H1 (cell line): ENCODE results near the gene SFR1. TPM values are rescaled to one million over a fixed set of nuclear protein-coding genes. Genes with fewer than 3 reads are reported as not detected.

Experiments
- BACH1 ChIP-seq: IDR thresholded peaks from 2 replicates; pipeline ENCODE4 v1.6.1; 2012; ENCODE audit warnings: low read length, improper control_type of control experiment
- CBX5 ChIP-seq: fragments of 300-800, 300-1000 bp; sonication (generic); IDR thresholded peaks from 2 replicates; pipeline ENCODE4 v1.7.1; 2016; ENCODE audit warnings: antibody characterized with exemption, low read length, low read depth
- EZH2 ChIP-seq: fragments of 200-600 bp; sonication (generic); IDR thresholded peaks from 2 replicates; pipeline ENCODE4 v1.7.1; 2012; ENCODE audit warnings: low read depth, mild to moderate bottlenecking, moderate library complexity, low read length, inconsistent platforms; ENCODE audit not compliant: severe bottlenecking
- GTF2F1 ChIP-seq: IDR thresholded peaks from 2 replicates; pipeline ENCODE4 v1.6.1; 2012; ENCODE audit warnings: low read depth, low read length, improper control_type of control experiment, borderline replicate concordance
- KDM1A ChIP-seq: fragments of 200-600, 300-600 bp; sonication (generic); IDR thresholded peaks from 2 replicates; pipeline ENCODE4 v1.7.1; 2016; ENCODE audit warnings: mild to moderate bottlenecking, low read length, borderline replicate concordance
- RBBP5 ChIP-seq: IDR thresholded peaks from 2 replicates; pipeline ENCODE4 v1.7.1; 2012; ENCODE audit warnings: low read depth, mild to moderate bottlenecking, inconsistent platforms, low read length, moderate library complexity, borderline replicate concordance
- RFX5 ChIP-seq: IDR thresholded peaks from 2 replicates; pipeline ENCODE4 v1.6.1; 2011; ENCODE audit warnings: low read depth, low read length, improper control_type of control experiment, borderline replicate concordance
- SAP30 ChIP-seq: fragments of 300-600 bp; sonication (generic); IDR thresholded peaks from 2 replicates; pipeline ENCODE4 v1.7.1; 2012; ENCODE audit warnings: low read length, moderate library complexity, mild to moderate bottlenecking, inconsistent platforms; ENCODE audit not compliant: insufficient read depth, insufficient replicate concordance
- SIRT6 ChIP-seq: IDR thresholded peaks from one replicate; pipeline ENCODE4 v1.7.1; 2012; ENCODE audit warnings: low read length, inconsistent platforms
- SP2 ChIP-seq: IDR thresholded peaks from 2 replicates; pipeline ENCODE4 v1.6.1; 2012; ENCODE audit warnings: mild to moderate bottlenecking, low read length, inconsistent platforms
- TAF1 ChIP-seq: IDR thresholded peaks from 2 replicates; pipeline ENCODE4 v1.6.1; 2011; ENCODE audit warnings: mild to moderate bottlenecking, low read depth, low read length
- polyA plus RNA-seq, 7 experiments: library from polyadenylated mRNA; depleted of rRNA in 3 of 7; stranded (reverse) in 5 of 7; unstranded in 2 of 7; fragments of >200 nt in 5 of 7; fragments of 200-250 nt in 2 of 7; gene quantifications; 1 replicate in 5 of 7; 2 replicates in 1 of 7; 4 replicates in 1 of 7; pipeline versions ENCODE4 v1.2.1 to v1.2.3, GENCODE V29; 2011 to 2013; ENCODE audit warnings: missing spikeins in 2 of 7, mixed read lengths in 2 of 7
- total RNA-seq: library from RNA; stranded (reverse); fragmentation: NEBNext Ultra II Directional; extraction: Animal tissue kit (Norgen Biotek cat#: 25700); gene quantifications from 2 replicates; pipeline ENCODE4 v1.2.1, GENCODE V29; 2021
- TF ChIP-seq, protein P1 (sequence below): fragments of 300-600 bp; sonication (generic); IDR thresholded peaks from 2 replicates; pipeline ENCODE4 v1.7.1; 2012; ENCODE audit warnings: low read length, moderate library complexity, mild to moderate bottlenecking, inconsistent platforms; ENCODE audit not compliant: insufficient replicate concordance

The SFR1 gene
- total and polyA plus RNA-seq, 2 of the 8 experiments (the other 6 are each of a cell fraction or from before 2014, with no cell fraction given): 3.4 to 7.7 TPM

DNA sequence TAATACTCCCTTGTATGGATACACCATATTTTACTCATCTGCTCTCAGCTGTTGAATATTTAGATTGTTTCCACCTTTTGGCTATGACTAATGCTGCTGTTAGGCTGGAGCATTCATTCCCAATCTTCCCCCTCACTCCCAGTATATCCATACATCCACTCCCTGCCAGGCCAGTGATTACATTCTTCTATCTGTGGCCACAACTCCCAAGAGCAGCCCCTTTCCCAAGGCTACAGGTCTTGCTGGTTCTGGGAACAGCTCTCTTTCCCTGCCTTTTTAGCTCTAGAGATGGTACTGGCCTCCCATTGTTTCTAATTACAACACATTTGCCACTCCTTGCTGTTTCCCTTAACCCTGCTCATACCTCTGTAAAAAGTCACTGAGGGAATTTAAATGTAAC lies 28.2 kb downstream of the SFR1 start (continued):
- TF ChIP-seq, protein P1, sequence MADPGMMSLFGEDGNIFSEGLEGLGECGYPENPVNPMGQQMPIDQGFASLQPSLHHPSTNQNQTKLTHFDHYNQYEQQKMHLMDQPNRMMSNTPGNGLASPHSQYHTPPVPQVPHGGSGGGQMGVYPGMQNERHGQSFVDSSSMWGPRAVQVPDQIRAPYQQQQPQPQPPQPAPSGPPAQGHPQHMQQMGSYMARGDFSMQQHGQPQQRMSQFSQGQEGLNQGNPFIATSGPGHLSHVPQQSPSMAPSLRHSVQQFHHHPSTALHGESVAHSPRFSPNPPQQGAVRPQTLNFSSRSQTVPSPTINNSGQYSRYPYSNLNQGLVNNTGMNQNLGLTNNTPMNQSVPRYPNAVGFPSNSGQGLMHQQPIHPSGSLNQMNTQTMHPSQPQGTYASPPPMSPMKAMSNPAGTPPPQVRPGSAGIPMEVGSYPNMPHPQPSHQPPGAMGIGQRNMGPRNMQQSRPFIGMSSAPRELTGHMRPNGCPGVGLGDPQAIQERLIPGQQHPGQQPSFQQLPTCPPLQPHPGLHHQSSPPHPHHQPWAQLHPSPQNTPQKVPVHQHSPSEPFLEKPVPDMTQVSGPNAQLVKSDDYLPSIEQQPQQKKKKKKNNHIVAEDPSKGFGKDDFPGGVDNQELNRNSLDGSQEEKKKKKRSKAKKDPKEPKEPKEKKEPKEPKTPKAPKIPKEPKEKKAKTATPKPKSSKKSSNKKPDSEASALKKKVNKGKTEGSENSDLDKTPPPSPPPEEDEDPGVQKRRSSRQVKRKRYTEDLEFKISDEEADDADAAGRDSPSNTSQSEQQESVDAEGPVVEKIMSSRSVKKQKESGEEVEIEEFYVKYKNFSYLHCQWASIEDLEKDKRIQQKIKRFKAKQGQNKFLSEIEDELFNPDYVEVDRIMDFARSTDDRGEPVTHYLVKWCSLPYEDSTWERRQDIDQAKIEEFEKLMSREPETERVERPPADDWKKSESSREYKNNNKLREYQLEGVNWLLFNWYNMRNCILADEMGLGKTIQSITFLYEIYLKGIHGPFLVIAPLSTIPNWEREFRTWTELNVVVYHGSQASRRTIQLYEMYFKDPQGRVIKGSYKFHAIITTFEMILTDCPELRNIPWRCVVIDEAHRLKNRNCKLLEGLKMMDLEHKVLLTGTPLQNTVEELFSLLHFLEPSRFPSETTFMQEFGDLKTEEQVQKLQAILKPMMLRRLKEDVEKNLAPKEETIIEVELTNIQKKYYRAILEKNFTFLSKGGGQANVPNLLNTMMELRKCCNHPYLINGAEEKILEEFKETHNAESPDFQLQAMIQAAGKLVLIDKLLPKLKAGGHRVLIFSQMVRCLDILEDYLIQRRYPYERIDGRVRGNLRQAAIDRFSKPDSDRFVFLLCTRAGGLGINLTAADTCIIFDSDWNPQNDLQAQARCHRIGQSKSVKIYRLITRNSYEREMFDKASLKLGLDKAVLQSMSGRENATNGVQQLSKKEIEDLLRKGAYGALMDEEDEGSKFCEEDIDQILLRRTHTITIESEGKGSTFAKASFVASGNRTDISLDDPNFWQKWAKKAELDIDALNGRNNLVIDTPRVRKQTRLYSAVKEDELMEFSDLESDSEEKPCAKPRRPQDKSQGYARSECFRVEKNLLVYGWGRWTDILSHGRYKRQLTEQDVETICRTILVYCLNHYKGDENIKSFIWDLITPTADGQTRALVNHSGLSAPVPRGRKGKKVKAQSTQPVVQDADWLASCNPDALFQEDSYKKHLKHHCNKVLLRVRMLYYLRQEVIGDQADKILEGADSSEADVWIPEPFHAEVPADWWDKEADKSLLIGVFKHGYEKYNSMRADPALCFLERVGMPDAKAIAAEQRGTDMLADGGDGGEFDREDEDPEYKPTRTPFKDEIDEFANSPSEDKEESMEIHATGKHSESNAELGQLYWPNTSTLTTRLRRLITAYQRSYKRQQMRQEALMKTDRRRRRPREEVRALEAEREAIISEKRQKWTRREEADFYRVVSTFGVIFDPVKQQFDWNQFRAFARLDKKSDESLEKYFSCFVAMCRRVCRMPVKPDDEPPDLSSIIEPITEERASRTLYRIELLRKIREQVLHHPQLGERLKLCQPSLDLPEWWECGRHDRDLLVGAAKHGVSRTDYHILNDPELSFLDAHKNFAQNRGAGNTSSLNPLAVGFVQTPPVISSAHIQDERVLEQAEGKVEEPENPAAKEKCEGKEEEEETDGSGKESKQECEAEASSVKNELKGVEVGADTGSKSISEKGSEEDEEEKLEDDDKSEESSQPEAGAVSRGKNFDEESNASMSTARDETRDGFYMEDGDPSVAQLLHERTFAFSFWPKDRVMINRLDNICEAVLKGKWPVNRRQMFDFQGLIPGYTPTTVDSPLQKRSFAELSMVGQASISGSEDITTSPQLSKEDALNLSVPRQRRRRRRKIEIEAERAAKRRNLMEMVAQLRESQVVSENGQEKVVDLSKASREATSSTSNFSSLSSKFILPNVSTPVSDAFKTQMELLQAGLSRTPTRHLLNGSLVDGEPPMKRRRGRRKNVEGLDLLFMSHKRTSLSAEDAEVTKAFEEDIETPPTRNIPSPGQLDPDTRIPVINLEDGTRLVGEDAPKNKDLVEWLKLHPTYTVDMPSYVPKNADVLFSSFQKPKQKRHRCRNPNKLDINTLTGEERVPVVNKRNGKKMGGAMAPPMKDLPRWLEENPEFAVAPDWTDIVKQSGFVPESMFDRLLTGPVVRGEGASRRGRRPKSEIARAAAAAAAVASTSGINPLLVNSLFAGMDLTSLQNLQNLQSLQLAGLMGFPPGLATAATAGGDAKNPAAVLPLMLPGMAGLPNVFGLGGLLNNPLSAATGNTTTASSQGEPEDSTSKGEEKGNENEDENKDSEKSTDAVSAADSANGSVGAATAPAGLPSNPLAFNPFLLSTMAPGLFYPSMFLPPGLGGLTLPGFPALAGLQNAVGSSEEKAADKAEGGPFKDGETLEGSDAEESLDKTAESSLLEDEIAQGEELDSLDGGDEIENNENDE: no peak
- no peak for TF ChIP-seq BACH1
- TF ChIP-seq CBX5: no peak
- TF ChIP-seq RBBP5: no peak
- TF ChIP-seq SIRT6: no peak
- no peak for TF ChIP-seq RFX5
- TF ChIP-seq TAF1: no peak
- no peak for TF ChIP-seq EZH2
- TF ChIP-seq SAP30: no peak
- no peak for TF ChIP-seq KDM1A
- no peak for TF ChIP-seq SP2
- TF ChIP-seq GTF2F1: no peak
